ENCODE results near the gene MXRA8.
"Not testable (repeated sequence)": the region's sequence is repeated elsewhere in the genome, so short reads cannot be mapped to it uniquely, and the experiment has no call there.

The MXRA8 gene

GRCh38 chr1:1318777-1319645 lies 39.3 kb downstream of the MXRA8 start:
- Histone ChIP-seq H3K27me3 (ENCODE audit: control insufficient read depth, low read length) (no peaks in the 10 kb centered on the region), H3F3A (ENCODE audit: control insufficient read depth, insufficient read depth) (peaks cover 9% of the 10 kb centered on the region; the same call in 1 of the 2 replicates), H3K79me2 (ENCODE audit: control insufficient read depth, low read length) (peaks cover 53% of the 10 kb centered on the region), H3K4me2 (ENCODE audit: low read length) (no peak overlapping the region), H4K20me1 (ENCODE audit: control insufficient read depth, insufficient read depth, low read depth, low read length) (peaks cover 21% of the 10 kb centered on the region), H3K4me3 (ENCODE audit: low read length) (no peak overlapping the region), H3K27ac (ENCODE audit: low read depth, low read length) (no peak overlapping the region), H3K9me3 (ENCODE audit: control insufficient read depth, insufficient read depth, low read length) (no peaks in the 10 kb centered on the region), H3K9me2 (replicated peaks; ENCODE audit: control insufficient read depth, low read length) (no peaks in the 10 kb centered on the region), H3K4me1 (ENCODE audit: control insufficient read depth, low read length) (peaks cover 11% of the 10 kb centered on the region), H3K36me3 (ENCODE audit: control insufficient read depth, low read length) (peaks cover 67% of the 10 kb centered on the region)
- no peak for TF ChIP-seq EZH2phosphoT487 (IDR thresholded peaks at IDR 0.05; ENCODE audit: borderline replicate concordance, low read length)
- TF ChIP-seq, protein P1, sequence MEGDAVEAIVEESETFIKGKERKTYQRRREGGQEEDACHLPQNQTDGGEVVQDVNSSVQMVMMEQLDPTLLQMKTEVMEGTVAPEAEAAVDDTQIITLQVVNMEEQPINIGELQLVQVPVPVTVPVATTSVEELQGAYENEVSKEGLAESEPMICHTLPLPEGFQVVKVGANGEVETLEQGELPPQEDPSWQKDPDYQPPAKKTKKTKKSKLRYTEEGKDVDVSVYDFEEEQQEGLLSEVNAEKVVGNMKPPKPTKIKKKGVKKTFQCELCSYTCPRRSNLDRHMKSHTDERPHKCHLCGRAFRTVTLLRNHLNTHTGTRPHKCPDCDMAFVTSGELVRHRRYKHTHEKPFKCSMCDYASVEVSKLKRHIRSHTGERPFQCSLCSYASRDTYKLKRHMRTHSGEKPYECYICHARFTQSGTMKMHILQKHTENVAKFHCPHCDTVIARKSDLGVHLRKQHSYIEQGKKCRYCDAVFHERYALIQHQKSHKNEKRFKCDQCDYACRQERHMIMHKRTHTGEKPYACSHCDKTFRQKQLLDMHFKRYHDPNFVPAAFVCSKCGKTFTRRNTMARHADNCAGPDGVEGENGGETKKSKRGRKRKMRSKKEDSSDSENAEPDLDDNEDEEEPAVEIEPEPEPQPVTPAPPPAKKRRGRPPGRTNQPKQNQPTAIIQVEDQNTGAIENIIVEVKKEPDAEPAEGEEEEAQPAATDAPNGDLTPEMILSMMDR (IDR thresholded peaks at IDR 0.05; ENCODE audit: low read depth, low read length, poor library complexity, severe bottlenecking) = no peak

GRCh38 chr1:1318131-1318652 lies 40.2 kb downstream of the MXRA8 start:
- Histone ChIP-seq H3K4me3 (ENCODE audit: low read length) (no peak overlapping the region), H3K79me2 (ENCODE audit: control insufficient read depth, low read length) (peaks cover 54% of the 10 kb centered on the region), H3K36me3 (ENCODE audit: control insufficient read depth, low read length) (peaks cover 72% of the 10 kb centered on the region), H3K9me3 (ENCODE audit: control insufficient read depth, insufficient read depth, low read length) (no peaks in the 10 kb centered on the region), H3K4me2 (ENCODE audit: low read length) (no peak overlapping the region), H3K27ac (ENCODE audit: low read depth, low read length) (no peak overlapping the region), H3K9me2 (replicated peaks; ENCODE audit: control insufficient read depth, low read length) (no peaks in the 10 kb centered on the region), H3K27me3 (ENCODE audit: control insufficient read depth, low read length) (no peaks in the 10 kb centered on the region), H3K4me1 (ENCODE audit: control insufficient read depth, low read length) (peaks cover 6% of the 10 kb centered on the region), H4K20me1 (ENCODE audit: control insufficient read depth, insufficient read depth, low read depth, low read length) (peaks cover 18% of the 10 kb centered on the region), H3F3A (ENCODE audit: control insufficient read depth, insufficient read depth) (peaks cover 9% of the 10 kb centered on the region; the same call in 1 of the 2 replicates)
- TF ChIP-seq, protein P1 (IDR thresholded peaks at IDR 0.05; ENCODE audit: low read depth, low read length, poor library complexity, severe bottlenecking) = no peak
- no peak for TF ChIP-seq EZH2phosphoT487 (IDR thresholded peaks at IDR 0.05; ENCODE audit: borderline replicate concordance, low read length)

- no peaks in the 10 kb centered on the region for H3K9me3 ChIP-seq (ENCODE audit: control insufficient read depth, insufficient read depth, low read length)
- peaks cover 14% of the 10 kb centered on the region; the same call in 1 of the 2 replicates for H4K20me1 ChIP-seq (ENCODE audit: control insufficient read depth, insufficient read depth, low read depth, low read length)
- TF ChIP-seq, protein P1 (IDR thresholded peaks at IDR 0.05; ENCODE audit: low read depth, low read length, poor library complexity, severe bottlenecking) = no peak
- no peak for TF ChIP-seq EZH2phosphoT487 (IDR thresholded peaks at IDR 0.05; ENCODE audit: borderline replicate concordance, low read length)
- H3K79me2 ChIP-seq (ENCODE audit: control insufficient read depth, low read length) = peaks cover 47% of the 10 kb centered on the region
- H3K36me3 ChIP-seq (ENCODE audit: control insufficient read depth, low read length) = peaks cover 76% of the 10 kb centered on the region
- H3K4me1 ChIP-seq (ENCODE audit: control insufficient read depth, low read length) = 0 out of 2 replicates have a peak, but pooled peaks cover 2% of the 10 kb centered on the region
- H3K27ac ChIP-seq (ENCODE audit: low read depth, low read length) = no peak overlapping the region
- H3K4me2 ChIP-seq (ENCODE audit: low read length) = no peak overlapping the region
- H3F3A ChIP-seq (ENCODE audit: control insufficient read depth, insufficient read depth) = peaks cover 9% of the 10 kb centered on the region; the same call in 1 of the 2 replicates
- no peak overlapping the region for H3K4me3 ChIP-seq (ENCODE audit: low read length)
- no peaks in the 10 kb centered on the region for H3K9me2 ChIP-seq (replicated peaks; ENCODE audit: control insufficient read depth, low read length)
- no peaks in the 10 kb centered on the region for H3K27me3 ChIP-seq (ENCODE audit: control insufficient read depth, low read length)
These were observed 40.9 kb downstream of the MXRA8 start for GRCh38 chr1:1317420-1317819.

DNA sequence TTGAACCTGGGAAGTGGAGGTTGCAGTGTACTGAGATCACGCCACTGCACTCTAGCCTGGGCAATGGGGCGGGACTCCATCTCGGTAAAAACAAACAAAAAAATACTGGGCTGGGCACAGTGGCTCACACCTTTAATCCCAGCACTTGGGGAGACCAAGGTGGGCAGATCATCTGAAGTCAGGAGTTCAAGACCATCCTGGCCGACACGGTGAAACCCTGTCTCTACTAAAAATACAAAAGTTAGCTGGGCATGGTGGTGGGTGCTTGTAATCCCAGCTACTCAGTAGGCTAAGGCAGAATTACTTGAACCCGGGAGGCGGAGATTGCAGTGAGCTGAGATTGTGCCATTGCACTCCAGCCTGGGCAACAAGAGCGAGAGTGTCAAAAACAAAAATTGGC lies 42.2 kb downstream of the MXRA8 start:
- not testable (repeated sequence) for H3K27me3 ChIP-seq (ENCODE audit: control insufficient read depth, low read length); H3K4me1 ChIP-seq (ENCODE audit: control insufficient read depth, low read length); H4K20me1 ChIP-seq (ENCODE audit: control insufficient read depth, insufficient read depth, low read depth, low read length); H3K4me3 ChIP-seq (ENCODE audit: low read length); H3K9me3 ChIP-seq (ENCODE audit: control insufficient read depth, insufficient read depth, low read length); H3K9me2 ChIP-seq (replicated peaks; ENCODE audit: control insufficient read depth, low read length); H3K4me2 ChIP-seq (ENCODE audit: low read length); H3K27ac ChIP-seq (ENCODE audit: low read depth, low read length)
- H3K36me3 ChIP-seq (ENCODE audit: control insufficient read depth, low read length) = peaks cover 75% of the 10 kb centered on the region
- peaks cover 36% of the 10 kb centered on the region for H3K79me2 ChIP-seq (ENCODE audit: control insufficient read depth, low read length)
- peaks cover 11% of the 10 kb centered on the region; the same call in 1 of the 2 replicates for H3F3A ChIP-seq (ENCODE audit: control insufficient read depth, insufficient read depth)

Data from DOHH2 (cell line).